Measurements from ENCODE around the gene WLS. TPM values are rescaled to one million over a fixed set of nuclear protein-coding genes. Genes with fewer than 3 reads are reported as not detected.

Gene WLS
- total and polyA plus RNA-seq, 2 donors (not counting 1 experiment from before 2014, with no cell fraction given): 0.49 TPM; not detected in 1

- ATAC-seq (ENCODE audit: low read depth): no peak
- Histone ChIP-seq H3K4me2 (replicated peaks; ENCODE audit: low read depth, low read length, poor library complexity, severe bottlenecking) (no peak overlapping the region), H3K36me3 (replicated peaks in 1 of 2; ENCODE audit: control extremely low read depth in 1 of 2, control insufficient read depth in 1 of 2, extremely low read depth in 1 of 2, insufficient read depth in 2 of 2, low read length in 1 of 2) (no peaks in the 10 kb centered on the region), H3K9me3 (ENCODE audit: control extremely low read depth in 1 of 3, control insufficient read depth in 2 of 3, insufficient read depth in 1 of 3, low read length in 2 of 3) (no peaks in the 10 kb centered on the region), H3K79me2 (ENCODE audit: control insufficient read depth, insufficient read depth, low read length) (no peaks in the 10 kb centered on the region), H3K4me1 (ENCODE audit: control insufficient read depth in 2 of 2, insufficient read depth in 2 of 2, low read length in 2 of 2) (peaks cover 2 to 3% of the 10 kb centered on the region in 2 donors), H2AFZ (ENCODE audit: insufficient read depth, low read depth, low read length, poor library complexity, severe bottlenecking) (no peak overlapping the region), H3K27me3 (replicated peaks in 1 of 4; ENCODE audit: control extremely low read depth in 1 of 4, control insufficient read depth in 3 of 4, insufficient read depth in 4 of 4, low read length in 3 of 4) (peaks cover 0 to 3% (median 0%) of the 10 kb centered on the region in 4 experiments), H4K20me1 (ENCODE audit: control insufficient read depth, insufficient read depth, low read length, poor library complexity, severe bottlenecking) (no peaks in the 10 kb centered on the region), H3K9ac (ENCODE audit: low read length) (no peak overlapping the region), H3K27ac (ENCODE audit: low read length in 2 of 2) (no peak overlapping the region), H3K4me3 (ENCODE audit: control extremely low read depth in 1 of 5, extremely low read depth in 1 of 5, insufficient read depth in 1 of 5, low read depth in 2 of 5, low read length in 4 of 5) (no peak overlapping the region)
- peaks cover 8% of the 10 kb centered on the region for H3K27me3 Mint-ChIP-seq
- DNase-seq: no peak
- no peak overlapping the region for H3K4me3 Mint-ChIP-seq
- TF ChIP-seq, protein P1, sequence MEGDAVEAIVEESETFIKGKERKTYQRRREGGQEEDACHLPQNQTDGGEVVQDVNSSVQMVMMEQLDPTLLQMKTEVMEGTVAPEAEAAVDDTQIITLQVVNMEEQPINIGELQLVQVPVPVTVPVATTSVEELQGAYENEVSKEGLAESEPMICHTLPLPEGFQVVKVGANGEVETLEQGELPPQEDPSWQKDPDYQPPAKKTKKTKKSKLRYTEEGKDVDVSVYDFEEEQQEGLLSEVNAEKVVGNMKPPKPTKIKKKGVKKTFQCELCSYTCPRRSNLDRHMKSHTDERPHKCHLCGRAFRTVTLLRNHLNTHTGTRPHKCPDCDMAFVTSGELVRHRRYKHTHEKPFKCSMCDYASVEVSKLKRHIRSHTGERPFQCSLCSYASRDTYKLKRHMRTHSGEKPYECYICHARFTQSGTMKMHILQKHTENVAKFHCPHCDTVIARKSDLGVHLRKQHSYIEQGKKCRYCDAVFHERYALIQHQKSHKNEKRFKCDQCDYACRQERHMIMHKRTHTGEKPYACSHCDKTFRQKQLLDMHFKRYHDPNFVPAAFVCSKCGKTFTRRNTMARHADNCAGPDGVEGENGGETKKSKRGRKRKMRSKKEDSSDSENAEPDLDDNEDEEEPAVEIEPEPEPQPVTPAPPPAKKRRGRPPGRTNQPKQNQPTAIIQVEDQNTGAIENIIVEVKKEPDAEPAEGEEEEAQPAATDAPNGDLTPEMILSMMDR (IDR thresholded peaks at IDR 0.05): no peak
- POLR2A ChIA-PET: no interaction called here
- no peak overlapping the region for H3K27ac Mint-ChIP-seq
- 66% methylated on average over 4 of the region's 7 CpGs for WGBS (ENCODE audit: insufficient coverage)
- peaks cover 1% of the 10 kb centered on the region for H3K4me1 Mint-ChIP-seq
- CTCF ChIA-PET: no interaction called here
- H3K9me3 Mint-ChIP-seq (ENCODE audit: insufficient read depth): no peaks in the 10 kb centered on the region
- intact Hi-C loops (cut with micrococcal nuclease): no loop called here
Observed at GRCh38 chr1:68112835-68113243, 119.5 kb downstream of the WLS start.

- Mint-ChIP-seq H3K27me3 (peaks cover 12% of the 10 kb centered on the region), H3K9me3 (ENCODE audit: insufficient read depth) (no peaks in the 10 kb centered on the region), H3K27ac (no peak overlapping the region), H3K4me1 (no peaks in the 10 kb centered on the region), H3K4me3 (no peak overlapping the region)
- Histone ChIP-seq H3K36me3 (replicated peaks in 1 of 2; ENCODE audit: control extremely low read depth in 1 of 2, control insufficient read depth in 1 of 2, extremely low read depth in 1 of 2, insufficient read depth in 2 of 2, low read length in 1 of 2) (no peaks in the 10 kb centered on the region), H2AFZ (ENCODE audit: insufficient read depth, low read depth, low read length, poor library complexity, severe bottlenecking) (no peak overlapping the region), H3K4me1 (ENCODE audit: control insufficient read depth in 2 of 2, insufficient read depth in 2 of 2, low read length in 2 of 2) (peaks cover under 1 to 1% of the 10 kb centered on the region in 2 donors), H3K27ac (ENCODE audit: low read length in 2 of 2) (no peak overlapping the region), H3K27me3 (replicated peaks in 1 of 4; ENCODE audit: control extremely low read depth in 1 of 4, control insufficient read depth in 3 of 4, insufficient read depth in 4 of 4, low read length in 3 of 4) (peaks cover 0 to 3% (median 0%) of the 10 kb centered on the region in 4 experiments), H3K79me2 (ENCODE audit: control insufficient read depth, insufficient read depth, low read length) (no peaks in the 10 kb centered on the region), H3K4me3 (ENCODE audit: control extremely low read depth in 1 of 5, extremely low read depth in 1 of 5, insufficient read depth in 1 of 5, low read depth in 2 of 5, low read length in 4 of 5) (no peak overlapping the region), H3K4me2 (replicated peaks; ENCODE audit: low read depth, low read length, poor library complexity, severe bottlenecking) (no peak overlapping the region), H3K9me3 (ENCODE audit: control extremely low read depth in 1 of 3, control insufficient read depth in 2 of 3, insufficient read depth in 1 of 3, low read length in 2 of 3) (no peaks in the 10 kb centered on the region), H4K20me1 (ENCODE audit: control insufficient read depth, insufficient read depth, low read length, poor library complexity, severe bottlenecking) (no peaks in the 10 kb centered on the region), H3K9ac (ENCODE audit: low read length) (no peak overlapping the region)
- ChIA-PET CTCF (interaction anchor here (1.4 kb wide), 1 partner anchor 9 kb away, joined by 5 read pairs; no protein-coding TSS in a partner anchor), POLR2A (no interaction called here)
- intact Hi-C loops (cut with micrococcal nuclease): no loop called here
- no peak for ATAC-seq (ENCODE audit: low read depth)
- DNase-seq: no peak
- WGBS (ENCODE audit: insufficient coverage): 30% methylated on average over 5 of the region's 7 CpGs
- TF ChIP-seq, protein P1 (IDR thresholded peaks at IDR 0.05): no peak
- TF ChIP-seq EZH2 (IDR thresholded peaks at IDR 0.05; ENCODE audit: borderline replicate concordance, insufficient read depth, low read depth, low read length, poor library complexity, severe bottlenecking): no peak
Observed at GRCh38 chr1:68111519-68112436, 120.5 kb downstream of the WLS start.

All from B cell (primary cell).